ENCODE results near the gene ARSD. TPM values are rescaled to one million over a fixed set of nuclear protein-coding genes. Genes with fewer than 3 reads are reported as not detected.

Gene ARSD
- total RNA-seq, 1 experiment from 2014 or later: 42.0 TPM

GRCh38 chrX:2871831-2872230 lies 57.3 kb downstream of the ARSD start:
- no peaks in the 10 kb centered on the region for H3K27me3 Mint-ChIP-seq (ENCODE audit: unreplicated experiment)
- no peak overlapping the region for H3K27ac Mint-ChIP-seq (ENCODE audit: unreplicated experiment)
- CTCF ChIA-PET: interaction anchor here (0.5 kb wide), 1 partner anchor 150 kb away, joined by 3 read pairs; no protein-coding TSS in a partner anchor
- no peak for TF ChIP-seq CTCF (IDR thresholded peaks at IDR 0.05; ENCODE audit: unreplicated experiment)
- H3K36me3 Mint-ChIP-seq (ENCODE audit: insufficient read depth, unreplicated experiment): no peaks in the 10 kb centered on the region
- peaks cover 6% of the 10 kb centered on the region for H3K4me1 Mint-ChIP-seq (ENCODE audit: low read depth, unreplicated experiment)
- BruUV-seq (replicated peaks): no TSS peak
- H3K9me3 Mint-ChIP-seq (ENCODE audit: low read depth, unreplicated experiment): no peaks in the 10 kb centered on the region
- H3K4me3 Mint-ChIP-seq (ENCODE audit: low read depth, unreplicated experiment): no peak overlapping the region
- intact Hi-C loops (cut with micrococcal nuclease; ENCODE audit: unreplicated experiment): no loop called here
- no peak for DNase-seq

GRCh38 chrX:2870650-2871049 lies 58.5 kb downstream of the ARSD start:
- Mint-ChIP-seq H3K9me3 (ENCODE audit: low read depth, unreplicated experiment) (no peaks in the 10 kb centered on the region), H3K4me1 (ENCODE audit: low read depth, unreplicated experiment) (peaks cover 2% of the 10 kb centered on the region), H3K27ac (ENCODE audit: unreplicated experiment) (no peak overlapping the region), H3K36me3 (ENCODE audit: insufficient read depth, unreplicated experiment) (no peaks in the 10 kb centered on the region), H3K27me3 (ENCODE audit: unreplicated experiment) (no peaks in the 10 kb centered on the region), H3K4me3 (ENCODE audit: low read depth, unreplicated experiment) (no peak overlapping the region)
- intact Hi-C loops (cut with micrococcal nuclease; ENCODE audit: unreplicated experiment): no loop called here
- no peak for TF ChIP-seq CTCF (IDR thresholded peaks at IDR 0.05; ENCODE audit: unreplicated experiment)
- no TSS peak for BruUV-seq (replicated peaks)
- DNase-seq: no peak
- CTCF ChIA-PET: no interaction called here

GRCh38 chrX:2867206-2867605 lies 61.9 kb downstream of the ARSD start:
- intact Hi-C loops (cut with micrococcal nuclease; ENCODE audit: unreplicated experiment): no loop called here
- no peak for DNase-seq
- CTCF ChIA-PET: no interaction called here
- Mint-ChIP-seq H3K27me3 (ENCODE audit: unreplicated experiment) (no peaks in the 10 kb centered on the region), H3K36me3 (ENCODE audit: insufficient read depth, unreplicated experiment) (no peaks in the 10 kb centered on the region), H3K9me3 (ENCODE audit: low read depth, unreplicated experiment) (no peaks in the 10 kb centered on the region), H3K4me1 (ENCODE audit: low read depth, unreplicated experiment) (no peaks in the 10 kb centered on the region), H3K4me3 (ENCODE audit: low read depth, unreplicated experiment) (no peak overlapping the region), H3K27ac (ENCODE audit: unreplicated experiment) (no peak overlapping the region)
- no peak for TF ChIP-seq CTCF (IDR thresholded peaks at IDR 0.05; ENCODE audit: unreplicated experiment)
- BruUV-seq (replicated peaks): no TSS peak

- H3K27ac Mint-ChIP-seq (ENCODE audit: unreplicated experiment): no peak overlapping the region
- no peaks in the 10 kb centered on the region for H3K27me3 Mint-ChIP-seq (ENCODE audit: unreplicated experiment)
- intact Hi-C loops (cut with micrococcal nuclease; ENCODE audit: unreplicated experiment): no loop called here
- CTCF ChIA-PET: no interaction called here
- no peaks in the 10 kb centered on the region for H3K36me3 Mint-ChIP-seq (ENCODE audit: insufficient read depth, unreplicated experiment)
- H3K9me3 Mint-ChIP-seq (ENCODE audit: low read depth, unreplicated experiment): no peaks in the 10 kb centered on the region
- no peaks in the 10 kb centered on the region for H3K4me1 Mint-ChIP-seq (ENCODE audit: low read depth, unreplicated experiment)
- no peak overlapping the region for H3K4me3 Mint-ChIP-seq (ENCODE audit: low read depth, unreplicated experiment)
- no peak for DNase-seq
- TF ChIP-seq CTCF (IDR thresholded peaks at IDR 0.05; ENCODE audit: unreplicated experiment): no peak
- no TSS peak for BruUV-seq (replicated peaks)
These were observed 65.5 kb downstream of the ARSD start for GRCh38 chrX:2863646-2864045.
